Fibroblast of lung (primary cell): ENCODE data around the gene CHD9. TPM values are rescaled to one million over a fixed set of nuclear protein-coding genes. Genes with fewer than 3 reads are reported as not detected.

Source experiments
- DNase-seq, 2 donors: peaks; one replicate each; pipeline versions ENCODE4 v3.0.0 to v3.0.0-alpha.2; 2010; ENCODE audit warnings: low read depth in 2 of 2
- H2AFZ ChIP-seq: 2 replicates; pipeline ENCODE4 v1.5.1; 2012; ENCODE audit warnings: low read length, control low read depth, inconsistent platforms
- H3K27ac ChIP-seq: 2 replicates; pipeline ENCODE4 v1.5.1; 2011; ENCODE audit warnings: low read length, control low read depth; ENCODE audit not compliant: insufficient read depth
- H3K27me3 ChIP-seq: 2 replicates; pipeline ENCODE4 v1.5.1; 2011; ENCODE audit warnings: mild to moderate bottlenecking, low read length; ENCODE audit not compliant: control insufficient read depth, insufficient read depth
- H3K36me3 ChIP-seq: 2 replicates; pipeline ENCODE4 v1.5.1; 2011; ENCODE audit warnings: low read length; ENCODE audit not compliant: control insufficient read depth, insufficient read depth
- H3K4me1 ChIP-seq: 2 replicates; pipeline ENCODE4 v1.5.1; 2011; ENCODE audit warnings: low read length; ENCODE audit not compliant: control insufficient read depth, insufficient read depth; ENCODE audit errors: extremely low read depth
- H3K4me2 ChIP-seq: 2 replicates; pipeline ENCODE4 v1.5.1; 2011; ENCODE audit warnings: low read length, control low read depth; ENCODE audit not compliant: insufficient read depth; ENCODE audit errors: extremely low read depth
- H3K4me3 ChIP-seq, 4 experiments: fragments of 200-600 bp in 1 of 4; sonication (generic) in 1 of 4; replicated peaks in 1 of 4; 2 replicates each; pipeline ENCODE4 v1.5.1; 2011 to 2016; ENCODE audit warnings: low read length in 4 of 4, low read depth in 3 of 4, mild to moderate bottlenecking in 3 of 4, control low read depth in 2 of 4, inconsistent platforms in 1 of 4, mixed read lengths in 1 of 4; ENCODE audit not compliant: insufficient read depth in 1 of 4; ENCODE audit errors: control extremely low read depth in 1 of 4
- H3K79me2 ChIP-seq: 2 replicates; pipeline ENCODE4 v1.5.1; 2012; ENCODE audit warnings: mild to moderate bottlenecking, low read length, inconsistent platforms; ENCODE audit not compliant: control insufficient read depth, insufficient read depth
- H3K9ac ChIP-seq: 2 replicates; pipeline ENCODE4 v1.5.1; 2011; ENCODE audit warnings: mild to moderate bottlenecking, low read length, control low read depth; ENCODE audit not compliant: insufficient read depth
- H3K9me3 ChIP-seq: 2 replicates; pipeline ENCODE4 v1.5.1; 2012; ENCODE audit warnings: low read depth, low read length; ENCODE audit not compliant: control insufficient read depth, insufficient read depth
- H4K20me1 ChIP-seq: 2 replicates; pipeline ENCODE4 v1.5.1; 2011; ENCODE audit warnings: low read length; ENCODE audit not compliant: control insufficient read depth, insufficient read depth; ENCODE audit errors: extremely low read depth
- EZH2 ChIP-seq: IDR thresholded peaks from 2 replicates; pipeline ENCODE4 v1.5.1; 2012; ENCODE audit warnings: low read length, control low read depth, mild to moderate bottlenecking; ENCODE audit errors: missing control alignments
- polyA plus RNA-seq, 2 donors: library from polyadenylated mRNA; depleted of rRNA in 1 of 2; stranded (reverse) in 1 of 2; unstranded in 1 of 2; fragments of >200 nt; gene quantifications; 2 replicates each; pipeline ENCODE4 v1.2.1, GENCODE V29; 2011 to 2012; ENCODE audit warnings: missing spikeins in 1 of 2
- total RNA-seq: library from RNA; depleted of rRNA; stranded (reverse); fragments of >200 nt; gene quantifications from 2 replicates; pipeline ENCODE4 v1.2.1, GENCODE V29; 2014
- TF ChIP-seq, protein P1 (sequence below), 2 donors: IDR thresholded peaks in 1 of 2; conservative IDR thresholded peaks in 1 of 2; 1 replicate in 1 of 2; 2 replicates in 1 of 2; pipeline ENCODE4 v1.5.1; 2011 to 2012; ENCODE audit warnings: low read length in 2 of 2, control low read depth in 1 of 2, inconsistent platforms in 1 of 2, low read depth in 1 of 2, mild to moderate bottlenecking in 1 of 2

The CHD9 gene
- total and polyA plus RNA-seq, 2 donors (not counting 1 experiment from before 2014, with no cell fraction given): 32.9 to 60.9 TPM

DNA sequence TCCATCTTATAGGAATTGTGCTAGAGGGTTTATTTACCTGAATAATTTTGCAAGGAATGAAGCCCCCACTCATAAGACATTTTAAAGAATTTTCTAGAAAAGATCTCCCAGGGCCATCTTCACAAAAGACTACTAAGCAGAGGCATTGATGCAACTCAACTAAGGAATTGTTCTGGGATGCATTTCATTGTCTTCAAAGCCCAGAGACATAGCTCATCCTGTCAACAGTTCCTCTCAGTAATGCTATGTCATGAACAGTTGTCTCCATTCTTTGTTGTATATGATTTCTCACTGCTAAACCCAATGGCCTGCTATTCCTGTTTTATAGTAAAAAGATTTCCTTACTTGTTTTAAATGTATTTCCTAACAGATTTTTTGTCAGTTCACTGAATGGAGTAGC, 242.7 kb downstream of the CHD9 start:
- no peaks in the 10 kb centered on the region for H3K79me2 ChIP-seq
- H3K9ac ChIP-seq: no peak overlapping the region
- H3K4me2 ChIP-seq: no peak overlapping the region
- H3K27ac ChIP-seq: no peak overlapping the region
- peaks cover 6% of the 10 kb centered on the region for H3K36me3 ChIP-seq
- no peaks in the 10 kb centered on the region for H3K27me3 ChIP-seq
- no peak for TF ChIP-seq EZH2
- TF ChIP-seq, protein P1, sequence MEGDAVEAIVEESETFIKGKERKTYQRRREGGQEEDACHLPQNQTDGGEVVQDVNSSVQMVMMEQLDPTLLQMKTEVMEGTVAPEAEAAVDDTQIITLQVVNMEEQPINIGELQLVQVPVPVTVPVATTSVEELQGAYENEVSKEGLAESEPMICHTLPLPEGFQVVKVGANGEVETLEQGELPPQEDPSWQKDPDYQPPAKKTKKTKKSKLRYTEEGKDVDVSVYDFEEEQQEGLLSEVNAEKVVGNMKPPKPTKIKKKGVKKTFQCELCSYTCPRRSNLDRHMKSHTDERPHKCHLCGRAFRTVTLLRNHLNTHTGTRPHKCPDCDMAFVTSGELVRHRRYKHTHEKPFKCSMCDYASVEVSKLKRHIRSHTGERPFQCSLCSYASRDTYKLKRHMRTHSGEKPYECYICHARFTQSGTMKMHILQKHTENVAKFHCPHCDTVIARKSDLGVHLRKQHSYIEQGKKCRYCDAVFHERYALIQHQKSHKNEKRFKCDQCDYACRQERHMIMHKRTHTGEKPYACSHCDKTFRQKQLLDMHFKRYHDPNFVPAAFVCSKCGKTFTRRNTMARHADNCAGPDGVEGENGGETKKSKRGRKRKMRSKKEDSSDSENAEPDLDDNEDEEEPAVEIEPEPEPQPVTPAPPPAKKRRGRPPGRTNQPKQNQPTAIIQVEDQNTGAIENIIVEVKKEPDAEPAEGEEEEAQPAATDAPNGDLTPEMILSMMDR (conservative IDR thresholded peaks at IDR 0.05 in 1 of 2, IDR thresholded peaks at IDR 0.05 in 1 of 2; ENCODE audit: low read depth in 1 of 2, low read length in 2 of 2): no peak
- no peaks in the 10 kb centered on the region for H4K20me1 ChIP-seq
- H3K4me3 ChIP-seq: no peak overlapping the region
- no peak for DNase-seq
- no peaks in the 10 kb centered on the region for H3K4me1 ChIP-seq
- no peaks in the 10 kb centered on the region for H3K9me3 ChIP-seq
- H2AFZ ChIP-seq: no peak overlapping the region

DNA sequence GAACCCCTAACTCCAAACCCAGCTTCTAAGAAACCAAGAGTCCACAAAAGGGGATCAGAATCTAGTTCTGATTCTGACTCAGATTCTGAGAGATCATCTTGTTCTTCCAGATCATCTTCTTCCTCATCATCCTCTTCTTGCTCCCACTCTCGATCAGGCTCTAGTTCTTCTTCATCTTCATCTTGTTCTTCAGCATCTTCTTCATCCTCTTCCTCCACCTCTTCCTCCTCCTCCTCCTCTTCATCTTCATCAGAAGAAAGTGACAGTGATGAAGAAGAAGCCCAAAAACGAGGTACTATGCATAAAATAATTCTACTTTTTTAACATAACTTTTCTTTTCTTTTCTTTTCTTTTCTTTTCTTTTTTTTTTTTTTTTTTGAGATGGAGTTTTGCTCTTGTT, 249.5 kb downstream of the CHD9 start:
- no peak overlapping the region for H2AFZ ChIP-seq
- no peaks in the 10 kb centered on the region for H3K4me1 ChIP-seq
- no peak overlapping the region for H3K27ac ChIP-seq
- TF ChIP-seq EZH2: no peak
- TF ChIP-seq, protein P1 (conservative IDR thresholded peaks at IDR 0.05 in 1 of 2, IDR thresholded peaks at IDR 0.05 in 1 of 2; ENCODE audit: low read depth in 1 of 2, low read length in 2 of 2): no peak
- H3K36me3 ChIP-seq: peaks cover 9% of the 10 kb centered on the region
- DNase-seq: no peak
- no peaks in the 10 kb centered on the region for H3K9me3 ChIP-seq
- H3K4me2 ChIP-seq: no peak overlapping the region
- H3K9ac ChIP-seq: no peak overlapping the region
- no peak overlapping the region for H3K4me3 ChIP-seq
- peaks cover 2% of the 10 kb centered on the region for H4K20me1 ChIP-seq
- no peaks in the 10 kb centered on the region for H3K27me3 ChIP-seq
- no peaks in the 10 kb centered on the region for H3K79me2 ChIP-seq

DNA sequence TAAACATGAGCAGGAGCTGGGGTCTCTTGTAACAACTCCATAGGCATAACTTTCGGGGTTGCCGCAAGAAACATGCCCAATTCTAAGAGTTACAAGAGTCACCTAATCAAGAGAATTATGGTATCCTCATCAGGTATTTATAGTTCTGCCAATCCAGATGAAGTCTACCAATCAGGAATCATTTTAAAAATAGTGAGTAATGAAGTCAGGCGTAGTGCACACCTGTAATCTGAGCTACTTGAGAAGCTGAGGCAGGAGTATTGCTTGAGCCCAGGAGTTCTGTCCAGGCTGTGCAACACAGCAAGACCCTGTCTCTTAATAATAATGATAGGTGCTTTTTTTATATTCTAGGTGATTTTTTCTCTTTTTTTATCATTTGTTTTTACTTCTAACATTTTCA, 251.0 kb downstream of the CHD9 start:
- Histone ChIP-seq H3K79me2 (no peaks in the 10 kb centered on the region), H3K9me3 (no peaks in the 10 kb centered on the region), H3K4me2 (no peak overlapping the region), H4K20me1 (peaks cover 2% of the 10 kb centered on the region), H3K36me3 (peaks cover 7% of the 10 kb centered on the region), H3K27ac (no peak overlapping the region), H2AFZ (no peak overlapping the region), H3K4me3 (no peak overlapping the region), H3K4me1 (no peaks in the 10 kb centered on the region), H3K27me3 (no peaks in the 10 kb centered on the region), H3K9ac (no peak overlapping the region)
- no peak for TF ChIP-seq EZH2
- TF ChIP-seq, protein P1 (conservative IDR thresholded peaks at IDR 0.05 in 1 of 2, IDR thresholded peaks at IDR 0.05 in 1 of 2; ENCODE audit: low read depth in 1 of 2, low read length in 2 of 2): no peak
- DNase-seq: no peak
